Osteoblast (primary cell): ENCODE data around the gene SLC24A3. TPM values are rescaled to one million over a fixed set of nuclear protein-coding genes. Genes with fewer than 3 reads are reported as not detected.

Source experiments
- DNase-seq: peaks from one replicate; pipeline ENCODE4 v3.0.0; 2011; ENCODE audit warnings: low spot score, mixed read lengths; ENCODE audit not compliant: insufficient read length; ENCODE audit errors: missing footprints
- H2AFZ ChIP-seq: 2 replicates; pipeline ENCODE4 v1.6.0; 2011; ENCODE audit warnings: mild to moderate bottlenecking, low read length
- H3K27ac ChIP-seq: 2 replicates; pipeline ENCODE4 v1.5.1; 2011; ENCODE audit warnings: mild to moderate bottlenecking, low read depth, low read length, moderate library complexity
- H3K27me3 ChIP-seq: 2 replicates; pipeline ENCODE4 v1.6.0; 2012; ENCODE audit warnings: mild to moderate bottlenecking, control low read depth, inconsistent platforms, low read length, moderate library complexity; ENCODE audit not compliant: insufficient read depth
- H3K36me3 ChIP-seq: 2 replicates; pipeline ENCODE4 v1.5.1; 2011; ENCODE audit warnings: mild to moderate bottlenecking, low read length, control low read depth, moderate library complexity; ENCODE audit not compliant: insufficient read depth
- H3K4me1 ChIP-seq: 2 replicates; pipeline ENCODE4 v1.5.1; 2011; ENCODE audit warnings: mild to moderate bottlenecking, low read length, control low read depth, moderate library complexity; ENCODE audit not compliant: insufficient read depth
- H3K4me2 ChIP-seq: 2 replicates; pipeline ENCODE4 v1.6.0; 2011; ENCODE audit warnings: mild to moderate bottlenecking, low read length; ENCODE audit not compliant: insufficient read depth
- H3K4me3 ChIP-seq: fragments of 200-600 bp; sonication (generic); 3 replicates; pipeline ENCODE4 v1.5.1; 2012; ENCODE audit warnings: mild to moderate bottlenecking, low read length, inconsistent platforms; ENCODE audit not compliant: insufficient read depth
- H3K79me2 ChIP-seq: 2 replicates; pipeline ENCODE4 v1.6.0; 2012; ENCODE audit warnings: mild to moderate bottlenecking, low read length, control low read depth, inconsistent platforms; ENCODE audit not compliant: insufficient read depth
- H3K9me3 ChIP-seq: 2 replicates; pipeline ENCODE4 v1.5.1; 2011; ENCODE audit warnings: low read depth, low read length, control low read depth
- H4K20me1 ChIP-seq: 2 replicates; pipeline ENCODE4 v1.6.0; 2012; ENCODE audit warnings: mild to moderate bottlenecking, low read length, control low read depth; ENCODE audit not compliant: insufficient read depth
- total RNA-seq: library from RNA; depleted of rRNA; stranded (reverse); fragments of >200 nt; gene quantifications from 2 replicates; pipeline ENCODE4 v1.2.3, GENCODE V29; 2012
- TF ChIP-seq, protein P1 (sequence below): IDR thresholded peaks from 2 replicates; pipeline ENCODE4 v1.5.1; 2011; ENCODE audit warnings: mild to moderate bottlenecking, low read depth, low read length, moderate library complexity; ENCODE audit errors: extremely low read depth

Gene SLC24A3
- total RNA-seq, 1 donor: 1.1 TPM

DNA sequence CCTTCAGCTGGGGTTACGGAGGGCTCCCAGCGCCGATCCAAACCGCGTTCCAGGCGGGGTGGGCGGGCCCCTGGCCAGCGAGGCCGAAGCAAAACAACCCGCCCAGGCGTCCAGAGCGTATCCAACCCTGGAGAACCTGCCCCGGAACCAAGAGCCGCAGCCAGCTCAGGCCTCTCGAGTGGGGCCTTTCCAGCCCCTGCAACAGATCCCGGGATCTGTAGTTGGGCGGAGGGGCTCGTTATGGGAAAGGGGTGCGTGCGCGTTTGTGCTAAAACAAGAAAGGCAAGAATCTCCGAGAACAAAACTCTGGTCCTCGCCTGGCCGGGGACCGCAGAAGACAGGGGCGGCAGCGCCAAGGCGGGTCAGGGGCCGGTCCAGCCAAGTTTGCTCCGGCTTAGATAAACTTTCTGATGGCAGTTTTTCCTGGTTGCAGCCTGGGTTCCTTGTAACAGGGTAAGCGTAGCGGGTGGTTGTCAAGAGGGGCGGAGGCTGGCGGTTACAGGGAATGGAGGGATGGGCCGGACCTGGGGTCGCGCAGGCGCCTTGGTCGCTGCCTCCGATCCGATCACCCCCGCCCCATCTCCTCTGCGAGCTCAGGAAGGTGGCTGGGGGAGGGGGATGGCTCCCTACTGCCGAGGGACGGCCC is 545.2 kb downstream of the SLC24A3 start:
- no peaks in the 10 kb centered on the region for H3K36me3 ChIP-seq
- no peaks in the 10 kb centered on the region for H3K27me3 ChIP-seq
- H2AFZ ChIP-seq: peak overlapping the region; percentile 84
- H3K9me3 ChIP-seq: no peaks in the 10 kb centered on the region
- peaks cover 5% of the 10 kb centered on the region for H3K79me2 ChIP-seq
- peak overlapping the region; percentile 69 for H3K27ac ChIP-seq
- H3K4me1 ChIP-seq: peaks cover 22% of the 10 kb centered on the region
- H3K4me3 ChIP-seq: peak overlapping the region; percentile 93
- TF ChIP-seq, protein P1, sequence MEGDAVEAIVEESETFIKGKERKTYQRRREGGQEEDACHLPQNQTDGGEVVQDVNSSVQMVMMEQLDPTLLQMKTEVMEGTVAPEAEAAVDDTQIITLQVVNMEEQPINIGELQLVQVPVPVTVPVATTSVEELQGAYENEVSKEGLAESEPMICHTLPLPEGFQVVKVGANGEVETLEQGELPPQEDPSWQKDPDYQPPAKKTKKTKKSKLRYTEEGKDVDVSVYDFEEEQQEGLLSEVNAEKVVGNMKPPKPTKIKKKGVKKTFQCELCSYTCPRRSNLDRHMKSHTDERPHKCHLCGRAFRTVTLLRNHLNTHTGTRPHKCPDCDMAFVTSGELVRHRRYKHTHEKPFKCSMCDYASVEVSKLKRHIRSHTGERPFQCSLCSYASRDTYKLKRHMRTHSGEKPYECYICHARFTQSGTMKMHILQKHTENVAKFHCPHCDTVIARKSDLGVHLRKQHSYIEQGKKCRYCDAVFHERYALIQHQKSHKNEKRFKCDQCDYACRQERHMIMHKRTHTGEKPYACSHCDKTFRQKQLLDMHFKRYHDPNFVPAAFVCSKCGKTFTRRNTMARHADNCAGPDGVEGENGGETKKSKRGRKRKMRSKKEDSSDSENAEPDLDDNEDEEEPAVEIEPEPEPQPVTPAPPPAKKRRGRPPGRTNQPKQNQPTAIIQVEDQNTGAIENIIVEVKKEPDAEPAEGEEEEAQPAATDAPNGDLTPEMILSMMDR: no peak
- DNase-seq: peak; percentile 97
- peak overlapping the region; percentile 95 for H3K4me2 ChIP-seq
- H4K20me1 ChIP-seq: peaks cover 14% of the 10 kb centered on the region

DNA sequence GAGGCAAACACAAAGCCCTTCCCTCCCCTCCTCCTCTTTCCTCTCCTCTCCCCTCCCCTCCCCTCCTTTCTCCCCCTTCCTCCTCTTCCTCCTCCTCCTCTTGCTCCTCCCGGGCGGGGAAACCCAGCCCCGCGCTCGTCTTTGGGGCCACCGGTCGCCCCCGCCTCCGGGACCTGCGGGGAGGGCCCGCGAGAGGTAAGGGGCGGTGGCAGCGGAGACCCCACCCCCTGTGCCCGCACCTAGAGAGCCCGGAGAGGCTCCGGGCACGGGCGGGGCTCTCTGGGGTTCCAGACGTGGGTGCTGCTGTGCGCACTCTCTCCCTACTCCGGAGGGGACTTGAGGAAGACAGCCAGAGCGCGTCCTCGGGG is 545.7 kb downstream of the SLC24A3 start, which contains the start of gene RIN2:
RIN2 (plus strand) TSS at position 126 of the 368 bp plus-strand sequence. CDS start 131,344 bp downstream, outside the sequence.
- H4K20me1 ChIP-seq: peaks cover 14% of the 10 kb centered on the region
- H3K4me2 ChIP-seq: peak within 1 kb of the TSS; percentile 95
- H3K27ac ChIP-seq: peak within 1 kb of the TSS; percentile 69

DNA sequence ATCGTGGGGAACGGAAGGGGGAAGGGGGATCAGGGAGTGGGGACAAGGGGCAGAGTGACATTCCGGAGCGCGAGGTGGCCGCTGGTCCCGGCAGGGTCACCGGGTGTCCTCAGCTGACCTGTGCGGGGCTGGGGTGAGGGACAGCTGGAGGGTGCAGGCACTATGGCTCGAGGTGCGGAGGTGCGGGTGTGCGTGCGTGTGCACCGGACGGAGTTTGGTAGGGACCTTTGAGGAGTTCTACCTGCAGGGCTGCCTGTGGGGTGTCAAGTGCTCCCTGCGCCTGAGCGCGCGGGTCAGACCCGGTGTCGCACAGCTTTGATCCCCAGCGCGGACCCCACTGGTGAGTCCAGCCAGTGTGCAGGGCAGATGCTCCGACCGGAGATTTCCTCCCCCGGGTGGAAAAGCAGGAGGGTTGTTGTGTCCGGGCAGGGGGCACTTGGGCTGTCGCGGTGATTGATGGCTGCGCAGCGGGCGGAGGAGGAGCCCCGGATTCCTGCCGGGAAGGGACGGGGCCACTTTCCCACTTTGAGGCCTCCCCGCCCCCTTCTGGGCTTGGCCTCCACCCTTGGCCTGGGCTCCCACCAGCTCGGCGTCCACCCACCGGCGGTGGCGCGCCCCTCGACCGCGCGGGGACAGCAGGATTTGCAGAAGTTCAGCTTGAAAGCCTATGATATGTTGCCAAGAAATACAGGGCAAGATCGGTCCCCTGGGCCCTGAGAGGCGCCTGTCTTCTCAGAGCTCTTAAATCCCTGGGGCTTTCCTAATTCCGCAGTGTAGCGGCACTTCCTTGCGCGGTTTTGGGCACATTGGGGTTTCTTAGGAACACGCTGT is 546.3 kb downstream of the SLC24A3 start:
- peak; percentile 82 for DNase-seq

More for the DNA sequence above, 545.7 kb downstream of the SLC24A3 start, which contains the start of gene RIN2:
- TF ChIP-seq, protein P1: no peak
- DNase-seq: peak; percentile 92
- Histone ChIP-seq H3K27me3 (no peaks in the 10 kb centered on the region), H3K4me3 (peak within 1 kb of the TSS; percentile 93), H3K4me1 (peaks cover 22% of the 10 kb centered on the region), H3K79me2 (peaks cover 5% of the 10 kb centered on the region), H3K9me3 (no peaks in the 10 kb centered on the region), H3K36me3 (no peaks in the 10 kb centered on the region), H2AFZ (peak within 1 kb of the TSS; percentile 84)

More for the DNA sequence above, 546.3 kb downstream of the SLC24A3 start:
- peaks cover 14% of the 10 kb centered on the region for H4K20me1 ChIP-seq
- H3K4me3 ChIP-seq: peak overlapping the region; percentile 93
- peaks cover 22% of the 10 kb centered on the region for H3K4me1 ChIP-seq
- H3K36me3 ChIP-seq: no peaks in the 10 kb centered on the region
- no peaks in the 10 kb centered on the region for H3K9me3 ChIP-seq
- TF ChIP-seq, protein P1: no peak
- H3K79me2 ChIP-seq: peaks cover 6% of the 10 kb centered on the region
- H2AFZ ChIP-seq: peak overlapping the region; percentile 84
- no peaks in the 10 kb centered on the region for H3K27me3 ChIP-seq
- peak overlapping the region; percentile 95 for H3K4me2 ChIP-seq
- H3K27ac ChIP-seq: peak overlapping the region; percentile 23
